HG02840 (cell line): Measurements from ENCODE around the gene OGFOD3.
"Not testable (repeated sequence)": the region's sequence is repeated elsewhere in the genome, so short reads cannot be mapped to it uniquely, and the experiment has no call there.

Experiments used
- ATAC-seq: cut with Tn5 transposase; IDR thresholded peaks from one replicate; pipeline ENCODE4 v1.9.1; 2021; ENCODE audit warnings: mild to moderate bottlenecking, moderate library complexity, moderate number of reproducible peaks; ENCODE audit not compliant: unreplicated experiment, low FRiP score

Gene OGFOD3

GRCh38 chr17:82435601-82436583, 17.5 kb upstream of the OGFOD3 start:
- ATAC-seq, result no peak

- no peak for ATAC-seq
Measured at GRCh38 chr17:82435103-82435502, 16.7 kb upstream of the OGFOD3 start.

GRCh38 chr17:82434216-82434565, 15.8 kb upstream of the OGFOD3 start:
- ATAC-seq, result no peak

GRCh38 chr17:82433560-82434215, 15.3 kb upstream of the OGFOD3 start:
- ATAC-seq, result no peak

- no peak for ATAC-seq
Measured at GRCh38 chr17:82432017-82432416, 13.6 kb upstream of the OGFOD3 start.

GRCh38 chr17:82429824-82430223, 11.4 kb upstream of the OGFOD3 start:
- no peak for ATAC-seq

GRCh38 chr17:82428546-82428945, 10.2 kb upstream of the OGFOD3 start:
- ATAC-seq, result no peak

- no peak for ATAC-seq
Measured at GRCh38 chr17:82424863-82425159, 6.4 kb upstream of the OGFOD3 start.

- no peak for ATAC-seq
Measured at GRCh38 chr17:82424001-82424862, 5.8 kb upstream of the OGFOD3 start.

- no peak for ATAC-seq
Measured at GRCh38 chr17:82419540-82419939, 1.2 kb upstream of the OGFOD3 start.

GRCh38 chr17:82416771-82417170, 1.6 kb downstream of the OGFOD3 start:
- ATAC-seq, result no peak

- ATAC-seq, result no peak
Measured at GRCh38 chr17:82416264-82416663, 2.1 kb downstream of the OGFOD3 start.

GRCh38 chr17:82415786-82416185, 2.6 kb downstream of the OGFOD3 start:
- ATAC-seq, result no peak

GRCh38 chr17:82415336-82415735, 3.0 kb downstream of the OGFOD3 start:
- ATAC-seq, result no peak

GRCh38 chr17:82414548-82415281, 3.7 kb downstream of the OGFOD3 start:
- ATAC-seq, result no peak

GRCh38 chr17:82412535-82413520, 5.6 kb downstream of the OGFOD3 start:
- no peak for ATAC-seq

GRCh38 chr17:82412081-82412480, 6.3 kb downstream of the OGFOD3 start:
- ATAC-seq, result not testable (repeated sequence)

- ATAC-seq, result no peak
Measured at GRCh38 chr17:82411396-82412053, 6.9 kb downstream of the OGFOD3 start.
